ENCODE results near the gene TARS3. TPM values are rescaled to one million over a fixed set of nuclear protein-coding genes. Genes with fewer than 3 reads are reported as not detected.

The TARS3 gene
- total RNA-seq, 1 donor = 13.8 TPM

DNA sequence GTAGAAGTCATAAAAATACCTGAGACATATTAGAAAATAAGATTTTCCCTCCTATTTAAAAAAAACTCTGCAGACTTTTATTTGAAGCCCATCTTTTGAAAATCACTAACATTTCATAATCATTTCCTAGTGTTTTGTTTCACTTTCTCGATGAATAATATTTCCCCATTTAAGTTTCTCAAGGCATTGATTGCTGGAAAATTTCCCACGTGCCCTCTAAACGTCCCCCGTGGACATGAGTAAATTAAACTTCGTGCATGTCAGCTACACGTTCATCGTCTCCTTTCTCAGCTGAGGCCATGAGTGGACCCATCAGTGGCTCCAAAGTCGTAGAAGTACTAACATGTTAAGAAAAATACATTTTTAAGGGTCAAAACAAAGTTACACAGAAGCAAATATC lies 70.1 kb downstream of the TARS3 start:
- no peak for DNase-seq (ENCODE audit: low read depth)
- H3K4me3 ChIP-seq (ENCODE audit: low read depth, low read length) = no peak overlapping the region
- TF ChIP-seq, protein P1, sequence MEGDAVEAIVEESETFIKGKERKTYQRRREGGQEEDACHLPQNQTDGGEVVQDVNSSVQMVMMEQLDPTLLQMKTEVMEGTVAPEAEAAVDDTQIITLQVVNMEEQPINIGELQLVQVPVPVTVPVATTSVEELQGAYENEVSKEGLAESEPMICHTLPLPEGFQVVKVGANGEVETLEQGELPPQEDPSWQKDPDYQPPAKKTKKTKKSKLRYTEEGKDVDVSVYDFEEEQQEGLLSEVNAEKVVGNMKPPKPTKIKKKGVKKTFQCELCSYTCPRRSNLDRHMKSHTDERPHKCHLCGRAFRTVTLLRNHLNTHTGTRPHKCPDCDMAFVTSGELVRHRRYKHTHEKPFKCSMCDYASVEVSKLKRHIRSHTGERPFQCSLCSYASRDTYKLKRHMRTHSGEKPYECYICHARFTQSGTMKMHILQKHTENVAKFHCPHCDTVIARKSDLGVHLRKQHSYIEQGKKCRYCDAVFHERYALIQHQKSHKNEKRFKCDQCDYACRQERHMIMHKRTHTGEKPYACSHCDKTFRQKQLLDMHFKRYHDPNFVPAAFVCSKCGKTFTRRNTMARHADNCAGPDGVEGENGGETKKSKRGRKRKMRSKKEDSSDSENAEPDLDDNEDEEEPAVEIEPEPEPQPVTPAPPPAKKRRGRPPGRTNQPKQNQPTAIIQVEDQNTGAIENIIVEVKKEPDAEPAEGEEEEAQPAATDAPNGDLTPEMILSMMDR (IDR thresholded peaks at IDR 0.05; ENCODE audit: insufficient read depth, low read depth, low read length) = no peak

DNA sequence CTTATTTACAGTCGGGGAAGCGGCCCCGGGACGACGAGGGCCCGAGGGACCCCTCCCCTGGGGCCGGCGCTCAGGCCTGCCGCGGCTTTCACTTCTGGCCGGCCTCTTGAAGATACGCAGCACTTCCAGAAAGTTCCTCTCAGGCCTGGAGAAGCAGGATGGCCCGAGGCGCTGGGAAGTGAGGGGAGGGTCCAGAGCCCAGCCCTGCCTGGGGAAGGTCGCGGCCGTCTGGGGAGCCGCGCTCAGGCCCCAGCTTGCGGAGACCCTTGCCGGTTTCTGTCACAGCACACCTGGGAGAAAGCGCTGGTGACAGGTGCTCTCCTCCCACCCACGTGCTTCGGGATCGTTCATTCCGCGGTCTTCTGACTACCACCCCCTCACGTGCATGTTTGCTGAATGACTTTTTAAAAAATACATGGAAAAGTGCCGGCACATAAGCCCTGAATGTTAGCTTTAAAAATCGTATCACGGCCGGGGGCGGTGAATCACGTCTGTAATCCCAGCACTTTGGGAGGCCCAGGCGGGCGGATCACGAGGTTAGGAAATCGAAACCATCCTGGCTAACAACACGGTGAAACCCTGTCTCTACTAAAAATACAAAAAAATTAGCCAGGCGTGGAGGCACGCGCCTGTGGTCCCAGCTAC lies 71.4 kb downstream of the TARS3 start:
- TF ChIP-seq, protein P1 (IDR thresholded peaks at IDR 0.05; ENCODE audit: insufficient read depth, low read depth, low read length) = no peak
- peak; percentile 56 for DNase-seq (ENCODE audit: low read depth)
- peak overlapping the region; percentile 86 for H3K4me3 ChIP-seq (ENCODE audit: low read depth, low read length)

DNA sequence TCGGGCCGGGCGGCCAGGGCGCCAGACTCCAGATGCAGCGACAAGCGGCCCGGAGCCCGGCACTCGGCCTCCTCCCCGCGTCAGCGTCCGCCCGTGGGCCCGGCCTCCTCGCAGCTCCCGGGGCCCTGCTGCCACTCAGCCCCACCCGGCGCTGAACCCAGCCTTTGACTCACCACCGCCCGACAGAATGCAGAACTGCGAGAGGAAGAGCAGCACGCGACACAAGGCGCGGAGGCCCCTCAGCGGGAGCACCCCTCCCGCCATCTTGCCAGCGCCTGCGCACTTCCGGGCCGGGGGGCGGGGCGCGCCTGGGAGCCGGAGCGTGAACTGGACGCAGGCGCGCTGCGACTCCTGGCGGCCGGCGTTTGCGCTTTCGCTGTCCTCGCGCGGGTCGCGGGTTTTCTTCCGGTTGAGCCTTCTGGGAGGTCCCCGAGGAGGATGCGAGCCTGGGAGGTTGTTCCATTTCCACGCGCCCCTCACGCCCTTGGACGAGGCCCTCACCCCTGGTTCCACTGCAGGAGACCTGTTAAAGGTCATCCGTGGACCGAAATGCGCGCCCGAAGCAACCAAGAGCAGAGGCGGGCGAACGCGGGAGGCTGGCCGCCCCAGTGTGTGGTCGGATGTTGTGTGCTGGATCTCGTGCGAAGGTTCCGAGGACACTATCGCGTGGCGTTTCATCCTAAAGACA lies 72.0 kb downstream of the TARS3 start, which contains the start of gene TM2D3:
TM2D3 (minus strand) TSS at position 284 of the 688 bp plus-strand sequence; CDS start at position 264, 20 bp downstream.
- TF ChIP-seq, protein P1 (IDR thresholded peaks at IDR 0.05; ENCODE audit: insufficient read depth, low read depth, low read length) = peak; percentile 73
- H3K4me3 ChIP-seq (ENCODE audit: low read depth, low read length) = peak within 1 kb of the TSS; percentile 86
- peak; percentile 93 for DNase-seq (ENCODE audit: low read depth)

DNA sequence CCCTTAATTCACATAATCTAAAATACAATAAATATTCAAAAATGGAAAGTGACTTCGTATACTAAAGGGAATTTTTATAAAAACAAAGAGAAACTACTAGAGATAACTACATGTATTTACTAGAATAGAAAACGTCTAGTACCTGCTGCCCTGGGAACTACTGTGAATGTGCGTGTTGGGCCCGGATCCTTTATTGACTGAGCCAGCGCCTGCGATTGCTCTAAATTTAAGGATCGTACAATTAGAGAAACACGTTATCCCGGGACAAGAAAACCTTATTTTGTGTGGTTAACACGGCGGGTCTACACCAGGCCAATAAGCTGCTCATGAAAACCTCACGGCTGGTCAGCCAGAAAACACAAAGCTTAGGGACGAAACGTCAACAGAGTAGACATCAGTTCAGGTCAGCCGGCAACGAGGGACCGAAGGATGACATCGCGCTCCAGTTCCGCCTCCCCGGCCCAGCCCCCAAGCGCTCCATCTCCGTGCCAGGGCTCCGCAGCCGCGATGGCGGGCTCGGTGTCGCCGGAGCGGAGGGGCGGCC lies 72.6 kb downstream of the TARS3 start:
- peak overlapping the region; percentile 86 for H3K4me3 ChIP-seq (ENCODE audit: low read depth, low read length)
- TF ChIP-seq, protein P1 (IDR thresholded peaks at IDR 0.05; ENCODE audit: insufficient read depth, low read depth, low read length) = no peak
- peak; percentile 39 for DNase-seq (ENCODE audit: low read depth)

DNA sequence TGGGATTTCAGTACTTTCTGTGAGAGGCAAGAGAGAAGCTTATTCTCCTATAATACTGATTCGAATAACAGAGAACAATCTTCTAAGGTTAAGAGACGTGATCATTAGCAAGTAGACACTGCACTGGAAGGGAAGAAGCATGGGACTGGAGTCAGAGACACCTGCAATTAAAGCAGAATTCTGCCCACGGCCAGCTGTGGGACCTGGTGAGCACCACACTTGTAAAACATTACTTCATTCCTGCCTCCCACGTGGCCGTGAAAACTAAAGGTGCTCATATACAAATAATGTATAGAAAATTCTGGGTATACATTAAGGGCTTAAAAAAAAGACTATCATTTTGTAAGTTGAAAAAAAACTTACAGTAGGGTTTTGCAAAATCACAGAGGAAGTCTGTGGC lies 74.1 kb downstream of the TARS3 start:
- no peak overlapping the region for H3K4me3 ChIP-seq (ENCODE audit: low read depth, low read length)
- no peak for DNase-seq (ENCODE audit: low read depth)
- TF ChIP-seq, protein P1 (IDR thresholded peaks at IDR 0.05; ENCODE audit: insufficient read depth, low read depth, low read length) = no peak

DNA sequence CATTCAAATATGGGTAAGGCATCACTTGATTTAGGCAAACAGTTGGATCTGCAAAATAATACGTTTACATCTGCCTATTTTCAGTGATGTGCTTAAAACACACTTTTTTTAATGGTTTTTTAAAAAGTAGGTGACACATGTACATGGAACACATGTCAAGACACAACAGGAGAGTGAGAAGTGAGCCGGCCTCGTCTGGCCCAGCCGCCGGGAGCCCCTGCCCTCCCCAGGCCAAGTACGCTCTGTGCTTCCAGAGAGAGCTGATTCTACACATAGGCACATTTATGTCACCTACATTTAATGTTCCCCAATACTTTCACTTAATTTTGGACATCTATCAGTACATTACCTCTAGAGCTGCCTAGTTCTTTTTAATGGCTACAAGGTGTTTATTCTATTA lies 75.9 kb downstream of the TARS3 start:
- no peak for DNase-seq (ENCODE audit: low read depth)
- TF ChIP-seq, protein P1 (IDR thresholded peaks at IDR 0.05; ENCODE audit: insufficient read depth, low read depth, low read length) = no peak
- no peak overlapping the region for H3K4me3 ChIP-seq (ENCODE audit: low read depth, low read length)

Data from fibroblast of villous mesenchyme (primary cell).